ENCODE results near the gene PTPRN2.

PTPRN2 gene

DNA sequence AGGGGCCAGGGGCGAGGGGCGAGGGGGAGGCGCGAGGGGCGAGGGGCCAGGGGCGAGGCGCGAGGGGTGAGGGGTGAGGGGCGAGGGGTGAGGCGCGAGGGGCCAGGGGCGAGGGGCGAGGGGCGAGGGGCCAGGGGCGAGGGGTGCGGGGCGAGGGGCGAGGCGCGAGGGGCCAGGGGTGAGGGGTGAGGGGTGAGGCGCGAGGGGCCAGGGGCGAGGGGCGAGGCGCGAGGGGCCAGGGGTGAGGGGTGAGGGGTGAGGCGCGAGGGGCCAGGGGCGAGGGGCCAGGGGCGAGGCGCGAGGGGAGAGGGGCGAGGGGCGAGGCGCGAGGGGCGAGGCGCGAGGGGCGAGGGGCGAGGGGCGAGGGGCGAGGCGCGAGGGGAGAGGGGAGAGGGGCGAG, 192.3 kb downstream of the PTPRN2 start:
- H3K4me3 ChIP-seq (ENCODE audit: low read depth, low read length): no peak overlapping the region
- TF ChIP-seq, protein P1, sequence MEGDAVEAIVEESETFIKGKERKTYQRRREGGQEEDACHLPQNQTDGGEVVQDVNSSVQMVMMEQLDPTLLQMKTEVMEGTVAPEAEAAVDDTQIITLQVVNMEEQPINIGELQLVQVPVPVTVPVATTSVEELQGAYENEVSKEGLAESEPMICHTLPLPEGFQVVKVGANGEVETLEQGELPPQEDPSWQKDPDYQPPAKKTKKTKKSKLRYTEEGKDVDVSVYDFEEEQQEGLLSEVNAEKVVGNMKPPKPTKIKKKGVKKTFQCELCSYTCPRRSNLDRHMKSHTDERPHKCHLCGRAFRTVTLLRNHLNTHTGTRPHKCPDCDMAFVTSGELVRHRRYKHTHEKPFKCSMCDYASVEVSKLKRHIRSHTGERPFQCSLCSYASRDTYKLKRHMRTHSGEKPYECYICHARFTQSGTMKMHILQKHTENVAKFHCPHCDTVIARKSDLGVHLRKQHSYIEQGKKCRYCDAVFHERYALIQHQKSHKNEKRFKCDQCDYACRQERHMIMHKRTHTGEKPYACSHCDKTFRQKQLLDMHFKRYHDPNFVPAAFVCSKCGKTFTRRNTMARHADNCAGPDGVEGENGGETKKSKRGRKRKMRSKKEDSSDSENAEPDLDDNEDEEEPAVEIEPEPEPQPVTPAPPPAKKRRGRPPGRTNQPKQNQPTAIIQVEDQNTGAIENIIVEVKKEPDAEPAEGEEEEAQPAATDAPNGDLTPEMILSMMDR (IDR thresholded peaks at IDR 0.05; ENCODE audit: insufficient read depth, low read length, missing control alignments): no peak
- no peak for DNase-seq (ENCODE audit: low read depth, low spot score)
- CTCF ChIA-PET: no interaction called here
- POLR2A ChIA-PET: no interaction called here

DNA sequence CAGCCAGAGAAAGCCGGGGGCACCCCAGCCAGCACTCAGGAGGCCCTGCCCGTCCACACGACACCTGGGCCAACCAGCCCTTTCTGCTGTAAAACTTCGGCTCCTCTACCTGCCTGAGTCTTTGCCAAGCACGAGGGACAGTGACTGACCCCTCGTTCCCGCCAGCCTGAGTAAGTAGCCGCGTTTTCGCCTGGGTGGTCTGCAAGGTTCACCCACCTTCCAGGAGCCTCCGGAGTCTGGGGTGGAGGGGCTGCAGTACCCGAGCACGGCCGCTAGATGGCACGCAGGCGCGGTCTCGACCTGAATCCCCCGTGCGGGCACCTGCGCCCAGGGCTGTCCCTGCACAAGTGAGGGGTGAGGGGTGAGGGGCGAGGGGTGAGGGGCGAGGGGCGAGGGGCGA, 192.7 kb downstream of the PTPRN2 start:
- CTCF ChIA-PET: no interaction called here
- no peak overlapping the region for H3K4me3 ChIP-seq (ENCODE audit: low read depth, low read length)
- POLR2A ChIA-PET: no interaction called here
- no peak for DNase-seq (ENCODE audit: low read depth, low spot score)
- TF ChIP-seq, protein P1 (IDR thresholded peaks at IDR 0.05; ENCODE audit: insufficient read depth, low read length, missing control alignments): no peak

DNA sequence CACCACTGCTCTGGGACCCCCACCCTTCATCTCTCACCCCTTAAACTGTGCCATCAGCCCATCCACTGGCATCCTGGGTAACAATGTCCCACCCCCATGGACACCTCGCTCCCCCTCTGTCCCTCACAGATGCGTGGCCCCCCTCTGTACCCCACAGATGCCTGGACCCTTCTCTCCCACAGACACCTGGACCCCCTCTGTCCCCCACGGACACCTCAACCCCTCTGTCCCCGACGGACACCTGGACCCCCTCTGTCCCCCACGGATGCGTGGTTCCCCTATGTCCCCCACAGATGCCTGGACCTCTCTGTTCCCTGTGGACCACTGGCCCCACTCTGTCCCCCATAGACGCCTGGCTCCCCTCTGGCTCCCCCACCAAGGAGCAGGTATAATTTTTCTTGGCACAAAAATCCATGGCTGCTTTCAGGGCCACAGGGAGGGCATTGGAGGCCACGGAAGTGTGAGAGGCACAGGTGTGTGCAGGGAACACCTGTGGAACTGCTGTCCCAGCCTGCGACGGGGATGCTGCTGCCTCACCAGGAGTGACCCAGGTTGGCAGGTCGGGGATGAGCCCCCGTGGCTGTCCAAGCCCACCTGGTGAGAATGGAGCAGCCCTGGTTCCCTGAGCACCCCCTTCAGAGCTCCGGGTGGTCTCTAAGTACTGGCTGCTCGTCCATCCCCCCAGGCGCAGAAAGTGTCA, 193.5 kb downstream of the PTPRN2 start:
- ChIA-PET CTCF (no interaction called here), POLR2A (no interaction called here)
- no peak for DNase-seq (ENCODE audit: low read depth, low spot score)
- TF ChIP-seq, protein P1 (IDR thresholded peaks at IDR 0.05; ENCODE audit: insufficient read depth, low read length, missing control alignments): no peak
- no peak overlapping the region for H3K4me3 ChIP-seq (ENCODE audit: low read depth, low read length)

DNA sequence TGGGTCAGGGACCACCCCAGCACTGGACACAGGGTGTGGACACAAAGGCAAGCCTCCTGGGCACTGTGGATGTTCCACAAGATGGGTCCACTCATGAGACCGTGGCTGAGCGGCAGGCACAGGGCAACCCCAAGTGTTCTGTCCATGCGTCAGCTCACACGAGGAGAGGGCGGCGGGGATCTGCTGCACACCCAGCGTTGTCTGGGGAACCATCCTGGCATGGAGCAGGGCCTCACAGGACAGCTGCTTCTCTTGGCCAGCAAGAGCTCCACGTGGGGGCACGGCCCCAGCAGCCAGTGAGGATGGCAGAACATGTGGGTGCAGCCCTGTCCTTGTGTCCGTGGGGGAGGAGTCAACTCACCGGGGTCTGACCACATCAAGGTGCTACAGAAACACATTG, 195.4 kb downstream of the PTPRN2 start:
- ChIA-PET CTCF (no interaction called here), POLR2A (no interaction called here)
- DNase-seq (ENCODE audit: low read depth, low spot score): no peak
- H3K4me3 ChIP-seq (ENCODE audit: low read depth, low read length): no peak overlapping the region
- TF ChIP-seq, protein P1 (IDR thresholded peaks at IDR 0.05; ENCODE audit: insufficient read depth, low read length, missing control alignments): no peak

DNA sequence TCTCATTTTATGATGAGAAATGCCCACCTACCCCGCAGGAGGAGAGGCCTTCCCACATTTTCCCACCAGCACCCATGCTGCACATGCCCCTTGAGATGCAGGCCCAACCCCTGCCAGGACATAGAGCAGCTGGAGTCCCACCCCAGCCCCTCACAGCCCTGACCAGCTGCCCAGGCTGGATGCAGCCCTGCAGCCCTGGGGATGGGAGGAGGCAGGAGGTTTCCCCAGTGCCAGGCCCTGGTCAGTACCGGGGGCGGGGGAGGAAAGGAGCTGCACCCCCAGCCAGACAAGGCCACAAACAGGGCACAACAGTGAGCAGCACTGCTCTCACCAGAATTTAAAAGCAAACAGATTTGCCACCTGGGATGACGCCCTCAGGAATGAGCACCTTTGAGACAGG, 196.1 kb downstream of the PTPRN2 start:
- ChIA-PET POLR2A (no interaction called here), CTCF (no interaction called here)
- no peak overlapping the region for H3K4me3 ChIP-seq (ENCODE audit: low read depth, low read length)
- no peak for DNase-seq (ENCODE audit: low read depth, low spot score)
- TF ChIP-seq, protein P1 (IDR thresholded peaks at IDR 0.05; ENCODE audit: insufficient read depth, low read length, missing control alignments): no peak

DNA sequence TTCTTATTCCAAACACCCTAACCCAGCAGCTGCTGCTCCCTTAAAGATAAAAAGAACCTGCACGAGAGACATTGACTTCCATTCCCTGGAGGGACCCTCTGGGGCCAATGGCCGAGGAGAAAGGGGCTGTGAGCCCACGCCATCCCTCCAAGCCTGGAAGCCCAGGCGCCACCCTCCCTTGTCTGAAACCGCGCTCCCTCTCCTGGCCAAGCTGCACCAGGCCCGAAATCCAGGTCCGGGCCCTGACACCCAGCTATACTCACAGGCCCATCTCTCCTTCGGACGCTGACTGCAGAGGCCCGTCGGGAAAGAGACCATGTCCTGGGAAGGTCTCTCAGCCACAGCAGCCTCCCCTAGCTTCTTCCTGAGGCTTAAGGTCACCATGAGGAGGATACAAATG, 196.5 kb downstream of the PTPRN2 start:
- TF ChIP-seq, protein P1 (IDR thresholded peaks at IDR 0.05; ENCODE audit: insufficient read depth, low read length, missing control alignments): no peak

More for the DNA sequence above, 196.5 kb downstream of the PTPRN2 start:
- no peak overlapping the region for H3K4me3 ChIP-seq (ENCODE audit: low read depth, low read length)
- CTCF ChIA-PET: no interaction called here
- DNase-seq (ENCODE audit: low read depth, low spot score): no peak
- POLR2A ChIA-PET: no interaction called here

All from AG04449 (cell line).